ENCODE results near the gene B3GLCT. TPM values are rescaled to one million over a fixed set of nuclear protein-coding genes. Genes with fewer than 3 reads are reported as not detected.

Gene B3GLCT
- total and polyA plus RNA-seq, 2 donors (not counting 3 experiments of a cell fraction or from before 2014, with no cell fraction given), result 5.2 to 14.6 TPM

DNA sequence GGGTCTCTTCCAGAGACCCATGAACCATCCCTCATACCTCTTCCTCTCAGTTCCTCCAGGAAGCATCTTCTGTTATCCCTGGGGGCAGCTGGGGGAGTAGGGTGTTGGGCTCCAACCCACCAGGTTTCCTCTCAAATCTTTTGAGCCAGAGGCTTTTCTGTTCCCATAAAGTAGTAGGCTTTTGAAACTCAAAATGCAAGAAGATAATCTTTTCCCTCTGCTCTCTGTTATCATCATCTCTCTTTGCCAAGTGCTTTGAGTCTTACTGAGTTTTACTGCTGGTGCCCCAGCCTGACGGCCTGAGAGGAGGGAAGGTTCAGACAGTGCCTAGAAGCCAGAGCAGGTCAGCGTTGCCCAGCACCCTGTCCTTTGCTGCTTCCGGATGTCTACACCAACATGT lies 157.2 kb downstream of the B3GLCT start:
- dilution Hi-C loops (cut with MboI; ENCODE audit: extremely low pct_ligation_motif_present, low sequenced_read_pairs), result no loop called here
- BruUV-seq (replicated peaks), result no TSS peak

More for the DNA sequence above, 157.2 kb downstream of the B3GLCT start:
- H3K4me3 ChIP-seq (replicated peaks in 1 of 3; ENCODE audit: insufficient read depth in 1 of 3, low read depth in 1 of 3, low read length in 3 of 3), result no peak overlapping the region
- TF ChIP-seq MYC (IDR thresholded peaks at IDR 0.05; ENCODE audit: low read depth, low read length), result no peak
- TF ChIP-seq GATA2 (IDR thresholded peaks at IDR 0.05; ENCODE audit: insufficient read depth, insufficient read length, low read depth, low read length), result no peak
- TF ChIP-seq JUN (IDR thresholded peaks at IDR 0.05; ENCODE audit: borderline replicate concordance, insufficient read depth, insufficient read length, low read depth), result no peak
- TF ChIP-seq FOS (IDR thresholded peaks at IDR 0.05; ENCODE audit: borderline replicate concordance, insufficient read depth, low read length), result no peak
- no peak for TF ChIP-seq POLR2A (IDR thresholded peaks at IDR 0.05; ENCODE audit: low read depth, low read length)
- TF ChIP-seq EZH2 (IDR thresholded peaks at IDR 0.05; ENCODE audit: borderline replicate concordance, low read depth, low read length, severe bottlenecking), result no peak
- TF ChIP-seq, protein P1, sequence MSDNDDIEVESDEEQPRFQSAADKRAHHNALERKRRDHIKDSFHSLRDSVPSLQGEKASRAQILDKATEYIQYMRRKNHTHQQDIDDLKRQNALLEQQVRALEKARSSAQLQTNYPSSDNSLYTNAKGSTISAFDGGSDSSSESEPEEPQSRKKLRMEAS (IDR thresholded peaks at IDR 0.05; ENCODE audit: insufficient read depth, insufficient read length), result no peak
- TF ChIP-seq, protein P2, sequence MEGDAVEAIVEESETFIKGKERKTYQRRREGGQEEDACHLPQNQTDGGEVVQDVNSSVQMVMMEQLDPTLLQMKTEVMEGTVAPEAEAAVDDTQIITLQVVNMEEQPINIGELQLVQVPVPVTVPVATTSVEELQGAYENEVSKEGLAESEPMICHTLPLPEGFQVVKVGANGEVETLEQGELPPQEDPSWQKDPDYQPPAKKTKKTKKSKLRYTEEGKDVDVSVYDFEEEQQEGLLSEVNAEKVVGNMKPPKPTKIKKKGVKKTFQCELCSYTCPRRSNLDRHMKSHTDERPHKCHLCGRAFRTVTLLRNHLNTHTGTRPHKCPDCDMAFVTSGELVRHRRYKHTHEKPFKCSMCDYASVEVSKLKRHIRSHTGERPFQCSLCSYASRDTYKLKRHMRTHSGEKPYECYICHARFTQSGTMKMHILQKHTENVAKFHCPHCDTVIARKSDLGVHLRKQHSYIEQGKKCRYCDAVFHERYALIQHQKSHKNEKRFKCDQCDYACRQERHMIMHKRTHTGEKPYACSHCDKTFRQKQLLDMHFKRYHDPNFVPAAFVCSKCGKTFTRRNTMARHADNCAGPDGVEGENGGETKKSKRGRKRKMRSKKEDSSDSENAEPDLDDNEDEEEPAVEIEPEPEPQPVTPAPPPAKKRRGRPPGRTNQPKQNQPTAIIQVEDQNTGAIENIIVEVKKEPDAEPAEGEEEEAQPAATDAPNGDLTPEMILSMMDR (IDR thresholded peaks at IDR 0.05; ENCODE audit: extremely low read depth in 1 of 2, insufficient read depth in 1 of 2, low read depth in 1 of 2, low read length in 2 of 2), result no peak
- no peak overlapping the region for H3K4me2 ChIP-seq (ENCODE audit: insufficient read depth, low read length)
- intact Hi-C loops (cut with micrococcal nuclease), result no loop called here
- H3K9me1 ChIP-seq (replicated peaks; ENCODE audit: control insufficient read depth, extremely low read depth, insufficient read depth, low read length), result no peaks in the 10 kb centered on the region
- no peak for FAIRE-seq
- H3K9me3 ChIP-seq (replicated peaks; ENCODE audit: control insufficient read depth, insufficient read depth, low read length), result no peaks in the 10 kb centered on the region
- ChIA-PET CTCF (no interaction called here), POLR2A (no interaction called here)
- peaks cover 7 to 9% of the 10 kb centered on the region in 2 experiments for H3K27me3 ChIP-seq (ENCODE audit: control insufficient read depth in 2 of 2, insufficient read depth in 2 of 2, low read length in 2 of 2)
- H3K36me3 ChIP-seq (ENCODE audit: control insufficient read depth in 2 of 2, extremely low read depth in 1 of 2, insufficient read depth in 2 of 2, low read length in 2 of 2), result no peaks in the 10 kb centered on the region
- H3K9ac ChIP-seq (replicated peaks; ENCODE audit: extremely low read depth, insufficient read depth, low read length), result no peak overlapping the region
- H3K79me2 ChIP-seq (ENCODE audit: control insufficient read depth, insufficient read depth, low read length), result no peaks in the 10 kb centered on the region
- H3K4me1 ChIP-seq (ENCODE audit: control insufficient read depth, extremely low read depth, insufficient read depth, low read length), result no peaks in the 10 kb centered on the region
- no peak overlapping the region for H2AFZ ChIP-seq (ENCODE audit: low read depth, low read length)
- no peak overlapping the region for H3K27ac ChIP-seq (ENCODE audit: insufficient read depth, low read depth, low read length)
- no peak for DNase-seq (ENCODE audit: low read depth, low spot score)
- no peaks in the 10 kb centered on the region for H4K20me1 ChIP-seq (replicated peaks; ENCODE audit: control insufficient read depth, extremely low read depth, insufficient read depth, low read length)

Measured in endothelial cell of umbilical vein (primary cell).